Ishikawa (cell line): ENCODE results near the gene NPHS1.

Experiments
- CEBPB ChIP-seq: IDR thresholded peaks from 2 replicates; pipeline ENCODE4 v1.6.1; 2012
- CREB1 ChIP-seq: IDR thresholded peaks from 2 replicates; pipeline ENCODE4 v1.6.1; 2012; ENCODE audit warnings: low read depth
- EGR1 ChIP-seq: IDR thresholded peaks from 2 replicates; pipeline ENCODE4 v1.6.1; 2012
- EP300 ChIP-seq: IDR thresholded peaks from 2 replicates; pipeline ENCODE4 v1.6.1; 2012; ENCODE audit warnings: borderline replicate concordance
- FOXM1 ChIP-seq: IDR thresholded peaks from 2 replicates; pipeline ENCODE4 v1.6.1; 2012; ENCODE audit warnings: low read depth, borderline replicate concordance
- NFIC ChIP-seq: IDR thresholded peaks from 2 replicates; pipeline ENCODE4 v1.6.1; 2012
- RAD21 ChIP-seq: IDR thresholded peaks from 2 replicates; pipeline ENCODE4 v1.6.1; 2012; ENCODE audit warnings: low read depth
- REST ChIP-seq: IDR thresholded peaks from 2 replicates; pipeline ENCODE4 v1.6.1; 2012; ENCODE audit warnings: low read depth, mild to moderate bottlenecking
- TAF1 ChIP-seq: IDR thresholded peaks from 2 replicates; pipeline ENCODE4 v1.6.1; 2012; ENCODE audit warnings: low read depth, mild to moderate bottlenecking
- TCF12 ChIP-seq: IDR thresholded peaks from 2 replicates; pipeline ENCODE4 v1.6.1; 2012; ENCODE audit warnings: low read depth
- TEAD4 ChIP-seq: IDR thresholded peaks from 2 replicates; pipeline ENCODE4 v1.6.1; 2012
- YY1 ChIP-seq: IDR thresholded peaks from 2 replicates; pipeline ENCODE4 v1.6.1; 2012; ENCODE audit warnings: low read depth
- ZBTB7A ChIP-seq: IDR thresholded peaks from 2 replicates; pipeline ENCODE4 v1.6.1; 2012; ENCODE audit warnings: low read depth
- TF ChIP-seq, protein P1 (sequence below): IDR thresholded peaks from 2 replicates; pipeline ENCODE4 v1.6.1; 2012
- TF ChIP-seq, protein P2 (sequence below): IDR thresholded peaks from 2 replicates; pipeline ENCODE4 v1.6.1; 2012

NPHS1 gene

DNA sequence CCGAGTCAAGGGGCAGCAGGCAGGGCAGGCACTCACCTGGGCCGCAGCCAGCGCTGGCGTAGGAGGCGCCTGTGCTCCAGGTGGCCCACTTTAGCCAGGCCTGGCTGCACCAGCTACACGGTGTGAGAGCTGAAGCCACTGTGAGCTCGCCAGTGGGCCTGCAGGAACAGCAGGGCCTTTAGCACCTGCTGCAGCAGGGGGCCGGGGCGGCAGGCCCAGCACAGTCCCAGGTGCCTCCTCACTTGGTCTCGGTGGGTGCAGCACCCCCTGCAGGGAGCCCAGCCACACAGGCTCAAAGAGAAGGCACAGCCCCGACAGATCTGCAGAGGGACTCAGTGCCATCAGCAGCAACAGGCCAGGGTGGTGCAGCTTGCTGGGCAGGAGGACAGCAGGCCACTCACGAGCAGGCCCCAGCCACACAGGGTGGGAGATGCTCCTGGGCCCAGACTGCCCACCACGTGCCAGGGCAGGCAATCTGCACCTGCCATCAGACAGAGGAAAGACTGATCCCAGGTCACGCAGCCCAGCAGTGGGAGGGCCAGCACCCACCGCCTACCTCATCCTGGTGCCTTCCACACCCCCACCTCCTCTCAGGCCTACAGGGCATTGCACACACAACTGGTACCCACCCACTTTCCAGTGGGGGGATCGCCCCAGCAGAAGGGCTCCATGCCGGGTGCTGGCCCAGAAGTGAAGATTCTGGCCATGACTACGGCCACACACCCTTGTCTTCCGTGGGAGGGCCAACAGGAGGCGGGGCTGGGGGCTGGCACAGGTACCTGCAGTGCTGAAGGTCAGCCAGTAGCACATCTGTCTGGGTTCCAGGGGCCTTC, 61.1 kb downstream of the NPHS1 start:
- TF ChIP-seq, protein P1, sequence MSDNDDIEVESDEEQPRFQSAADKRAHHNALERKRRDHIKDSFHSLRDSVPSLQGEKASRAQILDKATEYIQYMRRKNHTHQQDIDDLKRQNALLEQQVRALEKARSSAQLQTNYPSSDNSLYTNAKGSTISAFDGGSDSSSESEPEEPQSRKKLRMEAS = no peak
- TF ChIP-seq EGR1 (no peak), ZBTB7A (no peak), YY1 (no peak), TCF12 (no peak), FOXM1 (no peak), CREB1 (no peak), TAF1 (no peak), EP300 (no peak), CEBPB (no peak)
- TF ChIP-seq, protein P2, sequence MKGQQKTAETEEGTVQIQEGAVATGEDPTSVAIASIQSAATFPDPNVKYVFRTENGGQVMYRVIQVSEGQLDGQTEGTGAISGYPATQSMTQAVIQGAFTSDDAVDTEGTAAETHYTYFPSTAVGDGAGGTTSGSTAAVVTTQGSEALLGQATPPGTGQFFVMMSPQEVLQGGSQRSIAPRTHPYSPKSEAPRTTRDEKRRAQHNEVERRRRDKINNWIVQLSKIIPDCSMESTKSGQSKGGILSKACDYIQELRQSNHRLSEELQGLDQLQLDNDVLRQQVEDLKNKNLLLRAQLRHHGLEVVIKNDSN = no peak

DNA sequence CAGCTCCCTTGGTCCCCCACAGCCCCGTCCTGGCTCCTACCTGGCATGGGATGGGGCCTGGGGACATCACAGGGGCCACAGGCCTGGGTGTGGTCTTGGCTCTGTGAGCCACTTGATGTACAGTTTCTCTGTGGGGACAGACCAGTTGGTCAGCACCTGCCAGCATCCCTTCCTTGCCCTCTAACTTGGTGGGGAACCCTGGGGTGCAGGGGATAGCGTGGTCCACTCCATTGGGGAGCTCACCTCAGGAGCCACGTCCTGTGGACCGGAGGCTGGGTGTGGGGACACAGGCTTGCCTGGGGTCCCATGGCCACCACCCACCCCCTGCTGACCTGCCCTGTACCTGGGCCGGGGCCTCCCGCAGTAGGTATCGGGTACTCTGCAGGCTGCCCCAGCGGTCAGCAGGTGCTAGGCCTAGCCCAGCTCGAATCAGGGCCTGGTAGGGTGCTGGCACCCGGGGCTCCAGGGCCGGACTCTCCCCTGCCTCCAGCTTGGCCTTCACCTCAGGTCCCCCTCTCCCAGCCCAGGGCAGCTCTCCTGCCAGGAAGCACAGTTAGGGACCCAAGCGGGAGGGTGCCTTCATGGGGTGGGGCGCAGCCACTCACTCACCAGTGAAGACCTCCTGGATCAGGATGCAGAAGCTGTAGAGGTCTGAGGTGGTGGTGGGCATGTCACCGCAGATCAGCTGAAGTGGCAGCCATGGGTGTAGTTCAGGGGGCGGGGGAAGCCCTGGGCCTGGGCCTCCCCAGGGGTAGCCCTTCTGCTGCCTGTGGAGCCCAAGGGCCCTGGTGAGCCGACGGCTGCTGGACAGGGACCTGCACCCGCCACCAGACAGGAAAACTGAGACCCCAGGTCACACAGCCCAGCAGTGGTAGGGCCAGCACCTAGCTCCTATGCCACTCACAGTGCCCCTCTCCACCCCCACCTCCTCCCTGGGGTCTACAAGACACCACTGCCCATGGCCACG, 62.0 kb downstream of the NPHS1 start:
- TF ChIP-seq TCF12 (no peak), CEBPB (no peak), CREB1 (no peak), TAF1 (no peak), ZBTB7A (no peak), REST (no peak), EP300 (no peak)
- TF ChIP-seq, protein P1 = no peak

DNA sequence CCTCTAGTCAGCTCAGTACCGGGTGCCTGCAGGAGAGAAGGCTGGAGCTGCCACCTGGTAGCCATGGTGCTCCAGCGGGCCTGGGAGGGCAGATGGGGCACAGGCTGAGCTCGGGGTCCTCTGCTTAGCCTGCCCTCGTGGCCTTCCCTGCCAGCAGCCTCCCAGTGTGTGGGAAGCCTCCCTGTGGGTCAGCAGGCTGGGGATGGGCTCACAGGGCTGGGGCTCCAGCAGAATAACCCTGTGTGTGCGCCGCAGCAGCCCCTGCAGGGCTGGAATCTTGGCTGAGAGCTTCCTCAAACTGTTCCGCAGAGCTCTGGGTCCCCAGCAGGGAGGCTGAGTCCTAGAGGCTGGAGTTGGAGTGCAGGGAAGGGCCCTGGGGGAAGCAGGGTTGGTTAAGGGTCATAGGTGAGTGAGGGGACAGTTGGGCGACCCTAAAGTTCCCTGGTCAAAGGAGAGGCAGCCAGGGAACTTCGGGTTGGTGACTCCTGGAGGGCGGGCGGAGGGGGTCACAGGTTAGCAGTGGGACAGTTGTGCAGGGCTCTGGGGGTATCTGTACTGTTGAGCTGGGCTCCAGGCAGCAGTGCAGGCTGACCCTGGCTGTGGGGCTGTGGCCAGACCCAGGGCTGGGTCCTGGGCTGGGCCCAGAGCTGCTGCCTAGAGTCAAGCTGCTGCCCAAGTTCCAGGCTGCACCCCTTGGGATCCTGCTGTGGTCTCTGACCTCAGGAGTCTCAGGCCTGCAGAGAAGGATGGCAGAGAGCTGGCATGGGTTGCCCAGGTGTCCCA, 62.9 kb downstream of the NPHS1 start:
- TF ChIP-seq TAF1 = no peak
- TF ChIP-seq TEAD4 = no peak
- TF ChIP-seq TCF12 = no peak
- no peak for TF ChIP-seq EP300
- TF ChIP-seq CREB1 = no peak
- no peak for TF ChIP-seq RAD21
- no peak for TF ChIP-seq EGR1
- TF ChIP-seq CEBPB = no peak
- TF ChIP-seq, protein P2 = no peak
- no peak for TF ChIP-seq NFIC
- no peak for TF ChIP-seq REST
- no peak for TF ChIP-seq YY1
- TF ChIP-seq ZBTB7A = no peak
- TF ChIP-seq FOXM1 = no peak

DNA sequence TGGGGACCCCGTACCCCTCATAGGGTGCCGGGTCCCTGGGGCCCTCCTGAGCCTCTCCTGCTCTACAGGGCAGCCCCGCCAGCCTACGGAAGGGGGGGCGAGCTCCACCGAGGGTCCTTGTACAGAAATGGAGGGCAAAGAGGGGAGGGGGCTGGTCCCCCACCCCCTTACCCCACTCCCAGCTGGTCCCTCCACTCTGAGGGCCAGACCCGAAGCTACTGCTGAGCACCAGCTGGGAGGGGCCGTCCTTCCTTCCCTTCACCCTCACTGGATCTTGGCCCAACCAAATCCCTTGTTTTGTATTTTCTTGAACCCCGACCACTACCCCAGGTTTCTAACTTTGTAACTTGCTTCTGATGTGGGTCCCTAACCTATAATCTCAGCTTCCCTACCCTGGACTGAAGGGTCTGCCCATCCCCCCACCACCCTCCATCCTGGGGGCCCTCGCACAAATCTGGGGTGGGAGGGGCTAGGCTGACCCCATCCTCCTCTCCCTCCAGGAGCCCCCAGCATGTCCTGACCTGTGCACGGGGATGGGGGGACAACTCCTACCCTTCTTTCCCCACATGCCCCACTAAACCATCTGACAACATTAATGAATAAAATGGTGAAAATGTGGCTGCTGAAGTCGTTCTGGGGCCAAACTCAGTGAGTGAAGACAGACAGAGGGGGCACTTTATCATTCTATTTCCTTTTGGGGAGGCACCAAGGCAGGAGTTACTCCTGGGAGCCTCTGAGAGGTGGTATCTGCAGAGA, 63.9 kb downstream of the NPHS1 start:
- TF ChIP-seq YY1 = no peak
- TF ChIP-seq FOXM1 = no peak
- no peak for TF ChIP-seq ZBTB7A
- TF ChIP-seq REST = no peak
- no peak for TF ChIP-seq EP300
- no peak for TF ChIP-seq TEAD4
- no peak for TF ChIP-seq RAD21
- TF ChIP-seq NFIC = no peak
- TF ChIP-seq, protein P2 = no peak
- no peak for TF ChIP-seq TCF12
- no peak for TF ChIP-seq TAF1
- no peak for TF ChIP-seq CEBPB
